Posterior cingulate gyrus (tissue), 11 donors: ENCODE results near the gene HEATR5A.
"Not testable (repeated sequence)": the region's sequence is repeated elsewhere in the genome, so short reads cannot be mapped to it uniquely, and the experiment has no call there.

ENCODE experiments used
- DNase-seq, 10 donors: peaks; one replicate each; pipeline versions ENCODE4 v3.0.0 to v3.0.0-alpha.2; 2020 to 2021; ENCODE audit warnings: mixed read lengths in 3 of 10
- intact Hi-C: fragments of 100-400 bp; cut with DNase I; formaldehyde crosslinking; loops from one replicate; pipeline ENCODE4 v1.15.1; 2023

The HEATR5A gene

GRCh38 chr14:31337331-31337730, 83.0 kb downstream of the HEATR5A start:
- intact Hi-C loops = no loop called here
- no peak for DNase-seq

- no peak for DNase-seq
- intact Hi-C loops = no loop called here
Observed at GRCh38 chr14:31336646-31337045, 83.7 kb downstream of the HEATR5A start.

GRCh38 chr14:31331395-31331794, 89.0 kb downstream of the HEATR5A start:
- intact Hi-C loops, DNase-seq: not testable (repeated sequence)

- intact Hi-C loops, DNase-seq: not testable (repeated sequence)
Observed at GRCh38 chr14:31329876-31330521, 90.4 kb downstream of the HEATR5A start.

GRCh38 chr14:31326111-31326510, 94.2 kb downstream of the HEATR5A start:
- intact Hi-C loops = no loop called here
- no peak for DNase-seq

GRCh38 chr14:31323419-31323818, 96.9 kb downstream of the HEATR5A start:
- intact Hi-C loops = no loop called here
- DNase-seq = no peak

- intact Hi-C loops = no loop called here
- DNase-seq = no peak
Observed at GRCh38 chr14:31320922-31321766, 99.2 kb downstream of the HEATR5A start.

- DNase-seq = peak in 5 of 10 donors; percentile 3 to 88 (median 23)
- intact Hi-C loops = no loop called here
Observed at GRCh38 chr14:31320216-31320615, 100.1 kb downstream of the HEATR5A start.

GRCh38 chr14:31319701-31320100, 100.6 kb downstream of the HEATR5A start:
- intact Hi-C loops = no loop called here
- no peak for DNase-seq

GRCh38 chr14:31312934-31313333, 107.4 kb downstream of the HEATR5A start:
- intact Hi-C loops = no loop called here
- DNase-seq = no peak

- DNase-seq, intact Hi-C loops: not testable (repeated sequence)
Observed at GRCh38 chr14:31312370-31312769, 108.0 kb downstream of the HEATR5A start.

GRCh38 chr14:31307618-31308017, 112.7 kb downstream of the HEATR5A start:
- intact Hi-C loops = no loop called here
- no peak for DNase-seq

GRCh38 chr14:31307198-31307597, 113.2 kb downstream of the HEATR5A start:
- intact Hi-C loops = no loop called here

GRCh38 chr14:31303654-31304053, 116.7 kb downstream of the HEATR5A start:
- intact Hi-C loops = no loop called here
- DNase-seq = no peak

More at GRCh38 chr14:31307198-31307597, 113.2 kb downstream of the HEATR5A start:
- no peak for DNase-seq

- no peak for DNase-seq
- intact Hi-C loops = no loop called here
Observed at GRCh38 chr14:31300883-31301282, 119.5 kb downstream of the HEATR5A start.

- no peak for DNase-seq
- intact Hi-C loops = no loop called here
Observed at GRCh38 chr14:31300296-31300695, 120.1 kb downstream of the HEATR5A start.

GRCh38 chr14:31297701-31298344, 122.5 kb downstream of the HEATR5A start:
- DNase-seq = no peak
- intact Hi-C loops = no loop called here

GRCh38 chr14:31297112-31297511, 123.2 kb downstream of the HEATR5A start:
- DNase-seq = no peak
- intact Hi-C loops = no loop called here

GRCh38 chr14:31294746-31295405, 125.5 kb downstream of the HEATR5A start:
- DNase-seq = no peak
- intact Hi-C loops = no loop called here

- DNase-seq = no peak
- intact Hi-C loops = no loop called here
Observed at GRCh38 chr14:31292937-31293616, 127.3 kb downstream of the HEATR5A start.
